Measurements from ENCODE around the gene EXOG.

GRCh38 chr3:38574411-38575278, 78.5 kb downstream of the EXOG start:
- TF ChIP-seq ARNT (IDR thresholded peaks at IDR 0.05) = no peak
- TF ChIP-seq HDGF (IDR thresholded peaks at IDR 0.05; ENCODE audit: borderline replicate concordance) = no peak
- TF ChIP-seq BHLHE40 (IDR thresholded peaks at IDR 0.05; ENCODE audit: borderline replicate concordance) = no peak
- TF ChIP-seq TARDBP (IDR thresholded peaks at IDR 0.05) = no peak
- no peak for TF ChIP-seq FOXM1 (IDR thresholded peaks at IDR 0.05; ENCODE audit: borderline replicate concordance)
- no peak for TF ChIP-seq ELF4 (IDR thresholded peaks at IDR 0.05)
- TF ChIP-seq SP1 (IDR thresholded peaks at IDR 0.05) = no peak
- no peak for TF ChIP-seq CTBP1 (IDR thresholded peaks at IDR 0.05; ENCODE audit: borderline replicate concordance)
- TF ChIP-seq SUZ12 (IDR thresholded peaks at IDR 0.05) = no peak
- TF ChIP-seq LEF1 (IDR thresholded peaks at IDR 0.05; ENCODE audit: borderline replicate concordance) = no peak
- TF ChIP-seq FOXK2 (IDR thresholded peaks at IDR 0.05) = no peak
- TF ChIP-seq ZNF384 (IDR thresholded peaks at IDR 0.05) = no peak
- no peak for TF ChIP-seq L3MBTL2 (conservative IDR thresholded peaks at IDR 0.05)
- no peak for TF ChIP-seq FOXA1 (IDR thresholded peaks at IDR 0.05)
